HS-27A (cell line): ENCODE measurements around the gene CARMIL1.

Experiments used
- DNase-seq: peaks from one replicate; pipeline ENCODE4 v3.0.0-alpha.2; 2012; ENCODE audit warnings: low read depth, missing footprints

The CARMIL1 gene

DNA sequence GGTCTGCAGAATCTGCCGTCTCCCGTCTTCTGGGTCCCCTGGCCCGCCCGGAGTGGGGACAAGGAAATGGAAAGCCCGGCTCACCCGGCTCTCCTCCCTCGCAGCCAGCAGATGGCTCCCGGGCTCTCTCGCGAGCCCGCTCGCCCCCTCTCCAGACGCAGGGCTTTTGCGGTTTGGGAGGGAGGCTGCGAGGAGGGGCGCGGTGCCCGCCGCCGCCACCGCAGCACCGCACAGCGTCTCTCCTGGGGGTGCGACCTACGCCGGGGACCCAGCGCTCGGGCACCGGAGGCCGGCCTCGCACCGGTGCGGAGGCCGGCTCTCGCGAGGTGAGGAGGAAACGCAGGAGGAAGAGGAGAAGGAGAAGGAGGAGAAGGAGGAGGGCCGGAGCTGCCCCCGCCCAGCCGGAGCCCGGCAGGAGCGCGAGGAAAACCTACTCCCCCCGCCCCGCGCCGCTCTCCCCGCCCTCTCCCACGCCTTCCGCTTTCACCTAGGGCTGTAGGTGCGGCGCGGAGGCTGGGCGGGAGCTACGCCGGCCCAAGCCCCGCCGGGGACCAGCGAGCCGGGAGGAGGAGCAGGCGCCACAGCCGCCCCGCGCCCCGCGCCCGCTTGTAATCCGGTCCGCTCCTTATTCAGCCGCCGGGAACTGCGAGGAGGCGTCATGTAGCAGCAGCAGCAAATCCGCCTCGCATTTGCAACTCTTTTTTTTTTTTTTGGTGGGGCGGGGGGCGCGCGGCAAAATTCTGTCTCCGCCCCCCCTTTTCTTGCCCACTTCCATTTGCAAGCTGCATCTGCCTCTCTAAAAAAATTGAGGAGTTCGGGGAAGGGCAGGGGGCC, at the start of gene CARMIL1:
Gene CARMIL1 (plus strand): TSS at position 461 of the 834 bp plus-strand sequence. CDS start 422 bp downstream, outside the sequence.
- DNase-seq, result no peak

DNA sequence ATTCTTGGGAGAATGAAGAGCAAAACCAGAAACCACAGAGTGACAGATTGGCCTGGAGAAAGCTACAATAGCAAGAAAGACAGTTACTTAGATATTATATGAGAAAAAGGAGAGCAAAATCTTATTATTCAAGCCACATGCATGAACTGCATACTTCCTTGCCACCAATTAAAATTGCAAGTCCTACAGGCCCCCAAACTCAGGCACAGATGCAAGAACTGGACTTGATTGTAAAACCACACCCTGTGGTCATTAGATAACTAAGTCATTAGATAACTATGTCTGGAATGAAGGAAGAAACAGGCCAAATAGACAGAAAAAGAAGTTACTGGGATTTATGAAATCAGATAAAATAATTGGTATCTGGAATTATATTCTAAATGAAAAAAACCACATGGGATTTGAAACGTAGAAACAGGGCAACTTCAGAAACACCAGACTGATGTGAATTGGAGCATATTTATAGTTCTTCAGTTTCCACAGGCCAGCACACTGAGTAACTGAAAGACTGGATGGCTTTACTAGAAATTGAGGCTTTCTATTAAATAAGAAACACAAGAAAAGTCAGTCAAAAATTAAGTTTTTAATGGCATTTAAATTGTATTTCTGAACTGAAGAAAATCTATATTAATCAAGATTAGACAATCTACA, 49.4 kb upstream of the CARMIL1 start:
- peak; percentile 72 for DNase-seq

- DNase-seq, result no peak
Measured at GRCh38 chr6:25232479-25232878, 46.7 kb upstream of the CARMIL1 start.

GRCh38 chr6:25233226-25233625, 45.9 kb upstream of the CARMIL1 start:
- no peak for DNase-seq

GRCh38 chr6:25237579-25237978, 41.6 kb upstream of the CARMIL1 start:
- DNase-seq, result no peak

GRCh38 chr6:25239059-25239458, 40.1 kb upstream of the CARMIL1 start:
- no peak for DNase-seq

GRCh38 chr6:25239498-25239897, 39.7 kb upstream of the CARMIL1 start:
- DNase-seq, result no peak

- no peak for DNase-seq
Measured at GRCh38 chr6:25242567-25242966, 36.6 kb upstream of the CARMIL1 start.

GRCh38 chr6:25244865-25245264, 34.3 kb upstream of the CARMIL1 start:
- DNase-seq, result no peak

DNA sequence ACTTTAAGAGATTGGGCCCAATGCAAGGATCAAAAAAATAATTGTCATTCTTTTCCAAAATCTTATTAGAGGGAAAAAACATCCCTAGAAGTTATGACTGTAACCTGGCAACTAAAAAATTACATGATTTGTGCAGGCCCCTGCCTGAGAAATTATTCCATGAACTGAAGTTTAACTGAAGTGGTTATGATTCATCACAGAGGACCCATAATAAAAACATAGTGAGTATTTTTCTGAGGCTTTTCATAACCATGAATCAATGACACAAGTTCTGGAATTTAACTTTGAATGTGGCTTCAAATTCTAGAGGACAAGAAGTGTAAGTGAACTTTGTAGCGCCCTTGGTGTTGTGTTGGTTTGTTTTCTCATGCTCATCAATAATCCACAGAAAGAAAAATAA, 31.1 kb upstream of the CARMIL1 start:
- peak; percentile 75 for DNase-seq

- DNase-seq, result no peak
Measured at GRCh38 chr6:25249133-25249532, 30.0 kb upstream of the CARMIL1 start.

DNA sequence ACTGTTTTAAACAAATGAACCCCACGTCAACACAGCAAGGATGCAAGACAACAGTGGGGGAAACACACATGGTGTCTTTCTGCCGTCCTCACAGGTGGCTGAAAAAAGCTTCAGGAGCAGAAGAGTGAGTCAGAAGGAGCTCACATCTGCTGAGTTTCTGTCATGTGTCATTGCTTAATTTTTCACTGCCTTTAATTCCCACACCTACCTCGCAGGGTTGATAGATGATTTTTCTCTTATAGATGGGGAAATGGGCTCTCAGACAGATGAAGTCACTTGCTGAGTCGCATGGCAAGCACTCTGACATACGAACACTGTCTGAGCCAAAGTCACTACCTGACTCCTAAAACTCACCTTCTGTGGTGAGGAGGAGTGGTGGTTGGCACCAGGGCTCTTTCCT, 28.3 kb upstream of the CARMIL1 start:
- DNase-seq, result no peak

GRCh38 chr6:25251426-25251825, 27.7 kb upstream of the CARMIL1 start:
- no peak for DNase-seq

DNA sequence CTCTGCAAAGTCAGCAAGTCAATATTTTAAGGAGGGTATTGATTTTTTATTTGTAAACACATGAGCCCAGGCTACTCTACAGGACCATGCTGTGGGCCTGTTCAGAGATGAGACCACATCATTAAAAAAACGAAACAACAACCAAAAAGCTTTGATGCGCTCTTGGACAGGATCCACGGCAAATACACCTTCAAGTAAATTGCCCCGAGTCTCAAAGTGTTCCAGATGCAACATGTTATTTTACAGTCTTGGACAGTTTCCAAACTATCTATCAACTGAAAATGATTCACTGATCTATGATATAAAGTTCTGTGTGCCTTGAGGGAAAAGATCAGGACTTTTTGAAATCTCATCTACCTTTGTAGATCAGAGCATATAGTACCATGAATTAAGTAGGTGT, 25.8 kb upstream of the CARMIL1 start:
- DNase-seq, result no peak

DNA sequence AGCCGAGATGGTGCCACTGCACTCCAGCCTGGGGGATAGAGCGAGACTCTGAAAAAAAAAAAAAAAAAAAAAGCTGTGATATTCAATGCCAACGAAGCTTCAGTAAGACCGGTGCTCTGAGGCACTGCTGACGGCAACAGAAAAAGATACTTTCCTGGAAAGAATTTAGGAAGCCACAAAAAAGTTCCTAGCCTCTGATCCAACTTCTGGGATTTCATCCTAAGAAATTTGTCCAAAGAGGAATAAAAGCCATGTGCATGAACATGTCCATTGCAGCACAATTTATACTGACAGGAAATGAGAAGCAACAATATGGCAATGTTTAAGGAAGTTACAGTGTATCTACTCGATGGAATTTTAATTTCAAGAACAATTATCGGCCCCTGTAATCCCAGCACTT, 24.5 kb upstream of the CARMIL1 start:
- DNase-seq, result no peak

GRCh38 chr6:25257686-25258348, 21.4 kb upstream of the CARMIL1 start:
- no peak for DNase-seq

DNA sequence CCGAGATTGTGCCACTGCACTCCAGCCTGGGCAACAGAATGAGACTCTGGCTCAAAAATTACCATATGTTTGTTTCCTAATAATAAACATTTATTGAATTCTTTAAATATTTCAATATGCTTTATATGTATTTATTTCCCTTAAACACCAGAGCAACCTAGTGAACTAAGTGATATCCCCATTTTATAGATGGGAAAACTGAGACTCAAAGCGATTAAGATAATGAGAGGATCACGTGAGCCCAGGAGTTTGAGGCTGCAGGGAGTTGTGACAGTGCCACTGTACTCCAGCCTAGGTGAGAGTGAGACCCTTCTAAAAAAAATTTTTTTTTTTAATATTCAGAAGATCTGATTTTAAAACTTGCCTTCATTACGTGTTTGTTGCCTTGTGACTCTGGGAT, 19.4 kb upstream of the CARMIL1 start:
- DNase-seq, result no peak

DNA sequence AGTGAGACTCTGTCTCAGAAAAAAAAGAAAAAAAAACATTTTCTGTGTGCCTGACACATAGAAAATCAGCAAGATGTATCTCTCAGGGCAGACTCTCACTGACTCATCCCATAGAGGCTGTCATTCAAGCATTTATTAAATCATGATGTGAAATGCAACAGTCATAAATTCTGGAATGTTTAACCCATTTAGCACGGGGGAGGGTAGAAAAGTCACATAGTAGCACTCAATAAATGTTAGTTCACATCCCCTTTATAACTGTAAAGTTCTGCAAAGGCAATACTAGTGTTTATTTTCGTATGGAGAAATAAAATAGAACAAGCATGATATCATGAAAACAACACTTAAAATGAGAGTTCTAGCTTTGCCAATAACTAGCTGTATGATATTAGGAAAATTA, 15.5 kb upstream of the CARMIL1 start:
- peak; percentile 56 for DNase-seq

DNA sequence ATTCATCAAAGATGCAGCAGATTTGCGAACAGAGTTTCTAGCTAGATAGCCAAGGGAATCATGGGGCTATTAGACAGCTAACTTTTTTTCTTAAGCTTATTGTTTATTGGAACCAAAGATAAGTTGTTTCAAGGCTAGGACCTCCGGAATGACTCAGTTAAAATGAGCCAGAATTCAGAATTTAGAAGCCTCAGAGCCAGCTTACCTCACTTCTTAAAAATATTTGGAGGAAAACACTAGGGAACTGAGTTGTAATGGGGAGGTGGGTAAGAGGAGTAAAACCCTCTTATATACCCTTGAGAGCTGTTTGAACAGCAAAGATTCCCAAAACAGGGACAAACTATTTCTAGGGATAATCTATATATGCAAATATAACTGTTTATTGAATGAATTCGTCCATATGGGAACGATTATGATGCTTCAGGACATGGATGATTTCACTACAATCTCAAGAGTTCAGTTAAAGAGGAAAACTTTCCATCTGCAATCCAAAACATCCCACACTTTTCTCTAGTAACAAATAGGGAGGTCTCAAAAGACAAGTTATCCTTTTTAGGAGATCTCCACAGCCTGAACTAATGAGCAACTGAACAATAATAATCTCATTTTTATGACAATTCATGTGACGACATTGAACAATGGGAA, 12.6 kb upstream of the CARMIL1 start:
- no peak for DNase-seq

DNA sequence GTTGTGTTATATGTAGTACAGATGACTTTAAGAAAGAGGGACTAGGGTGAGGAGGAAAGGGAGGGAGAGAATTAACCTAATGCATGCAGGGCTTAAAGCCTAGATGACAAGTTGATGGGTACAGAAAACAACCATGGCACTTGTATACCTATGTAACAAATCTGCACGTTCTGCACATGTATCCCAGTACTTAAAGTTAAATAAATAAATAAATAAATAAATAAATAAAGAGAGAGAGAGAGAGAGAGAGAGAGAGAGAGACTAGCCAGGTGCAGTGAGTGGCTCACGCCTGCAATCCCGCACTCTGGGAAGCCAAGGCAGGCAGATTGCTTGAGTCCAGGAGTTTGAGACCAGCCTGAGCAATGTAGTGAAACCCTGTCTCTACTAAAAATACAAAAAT, 11.5 kb upstream of the CARMIL1 start:
- no peak for DNase-seq

GRCh38 chr6:25270559-25270958, 8.6 kb upstream of the CARMIL1 start:
- no peak for DNase-seq

DNA sequence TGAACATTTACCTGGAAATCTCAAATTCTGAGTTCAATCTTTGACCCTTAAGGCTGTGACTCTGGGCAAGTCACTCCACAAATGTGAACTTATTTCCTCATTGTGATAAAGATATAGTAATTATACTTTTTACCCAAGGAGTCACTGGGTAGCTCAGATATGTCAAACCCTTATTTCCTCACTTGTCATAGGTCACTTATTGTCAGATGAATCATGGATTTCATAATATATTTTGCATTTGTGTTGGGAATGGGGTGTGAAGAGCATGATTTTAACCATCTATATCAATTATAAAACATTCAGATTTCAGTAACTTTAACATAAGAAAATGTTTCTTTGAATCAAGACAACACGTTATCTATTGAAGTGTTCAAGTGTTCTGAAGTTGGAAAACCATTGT, 3.7 kb upstream of the CARMIL1 start:
- DNase-seq, result no peak

GRCh38 chr6:25277386-25277785, 1.8 kb upstream of the CARMIL1 start:
- DNase-seq, result no peak
